GM19238 (cell line): ENCODE data around the gene SIRT4.
A peak's percentile ranks its signal among the peaks of the same experiment; 100 is the strongest.
"Not testable (repeated sequence)": the region's sequence is repeated elsewhere in the genome, so short reads cannot be mapped to it uniquely, and the experiment has no call there.

Source experiments
- DNase-seq: peaks from one replicate; pipeline ENCODE4 v3.0.0; 2011; ENCODE audit warnings: low spot score; ENCODE audit not compliant: insufficient read length

Gene SIRT4

GRCh38 chr12:120301962-120302815 is at the start of gene SIRT4:
Gene SIRT4, plus strand, starts transcription at chr12:120302321. Its CDS starts 1,241 bp downstream, at chr12:120303562.
- peak; percentile 91 for DNase-seq

- not testable (repeated sequence) for DNase-seq
These were observed 48.8 kb upstream of the SIRT4 start for GRCh38 chr12:120253313-120253712.

- DNase-seq, result no peak
These were observed 47.3 kb upstream of the SIRT4 start for GRCh38 chr12:120254809-120255208.

GRCh38 chr12:120257041-120257821 is 44.9 kb upstream of the SIRT4 start:
- no peak for DNase-seq

- DNase-seq, result no peak
These were observed 43.7 kb upstream of the SIRT4 start for GRCh38 chr12:120258323-120258896.

GRCh38 chr12:120259418-120260202 is 42.5 kb upstream of the SIRT4 start:
- no peak for DNase-seq

- DNase-seq, result no peak
These were observed 41.5 kb upstream of the SIRT4 start for GRCh38 chr12:120260607-120261006.

GRCh38 chr12:120261951-120262851 is 39.9 kb upstream of the SIRT4 start:
- no peak for DNase-seq

GRCh38 chr12:120262852-120263747 is 39.0 kb upstream of the SIRT4 start:
- no peak for DNase-seq

- DNase-seq, result no peak
These were observed 38.4 kb upstream of the SIRT4 start for GRCh38 chr12:120263748-120264085.

GRCh38 chr12:120264086-120264903 is 37.8 kb upstream of the SIRT4 start:
- DNase-seq, result no peak

GRCh38 chr12:120264904-120265472 is 37.1 kb upstream of the SIRT4 start:
- no peak for DNase-seq

GRCh38 chr12:120265473-120266179 is 36.5 kb upstream of the SIRT4 start, which contains the start of gene PXN:
Gene PXN, minus strand, starts transcription at chr12:120265730. Its CDS starts 101 bp downstream, at chr12:120265629.
- DNase-seq, result peak; percentile 83

- DNase-seq, result no peak
These were observed 35.8 kb upstream of the SIRT4 start for GRCh38 chr12:120266180-120266870.

- no peak for DNase-seq
These were observed 34.4 kb upstream of the SIRT4 start for GRCh38 chr12:120267736-120268135.

GRCh38 chr12:120276734-120277133 is 25.4 kb upstream of the SIRT4 start:
- DNase-seq, result no peak
